CD14-positive monocyte (primary cell): ENCODE results near the gene TUBB. TPM values are rescaled to one million over a fixed set of nuclear protein-coding genes. Genes with fewer than 3 reads are reported as not detected.
A peak's percentile ranks its signal among the peaks of the same experiment; 100 is the strongest.

ENCODE experiments used
- DNase-seq, 3 donors: peaks; one replicate each; pipeline ENCODE4 v3.0.0-alpha.2; 2011 to 2022
- H2AFZ ChIP-seq: 2 replicates; pipeline ENCODE4 v1.6.0; 2012; ENCODE audit warnings: mild to moderate bottlenecking, low read depth, low read length, inconsistent platforms; ENCODE audit not compliant: insufficient read depth, poor library complexity, severe bottlenecking
- H3K27ac ChIP-seq, 2 donors: 1 replicate in 1 of 2; 2 replicates in 1 of 2; pipeline ENCODE4 v1.5.1; 2012 to 2013; ENCODE audit warnings: low read length in 2 of 2, control low read depth in 1 of 2, inconsistent platforms in 1 of 2, low read depth in 1 of 2, mild to moderate bottlenecking in 1 of 2
- H3K27me3 ChIP-seq, 2 donors: one replicate each; pipeline versions ENCODE4 v1.6.0 to v1.6.1; 2011 to 2013; ENCODE audit warnings: low read length in 2 of 2; ENCODE audit not compliant: control insufficient read depth in 2 of 2, insufficient read depth in 2 of 2
- H3K36me3 ChIP-seq, 2 donors: replicated peaks in 1 of 2; 1 replicate in 1 of 2; 2 replicates in 1 of 2; pipeline versions ENCODE4 v1.5.1 to v1.6.1; 2012 to 2013; ENCODE audit warnings: low read length in 2 of 2, control low read depth in 1 of 2, inconsistent platforms in 1 of 2, mild to moderate bottlenecking in 1 of 2; ENCODE audit not compliant: insufficient read depth in 2 of 2, control insufficient read depth in 1 of 2
- H3K4me1 ChIP-seq, 2 donors: 1 replicate in 1 of 2; 2 replicates in 1 of 2; pipeline versions ENCODE4 v1.5.1 to v1.6.1; 2012 to 2013; ENCODE audit warnings: low read length in 2 of 2, control low read depth in 1 of 2, inconsistent platforms in 1 of 2, mild to moderate bottlenecking in 1 of 2, moderate library complexity in 1 of 2; ENCODE audit not compliant: insufficient read depth in 2 of 2, control insufficient read depth in 1 of 2
- H3K4me2 ChIP-seq: replicated peaks from 2 replicates; pipeline ENCODE3; 2012; ENCODE audit warnings: low read length, moderate library complexity, mild to moderate bottlenecking; ENCODE audit not compliant: poor library complexity, severe bottlenecking; ENCODE audit errors: extremely low read depth
- H3K4me3 ChIP-seq, 3 experiments: fragments of 200-600 bp in 1 of 3; sonication (generic) in 1 of 3; replicated peaks in 1 of 3; 1 replicate in 2 of 3; 2 replicates in 1 of 3; pipeline ENCODE4 v1.5.1; 2011 to 2013; ENCODE audit warnings: low read length in 3 of 3, mild to moderate bottlenecking in 3 of 3, control low read depth in 2 of 3, low read depth in 2 of 3, inconsistent platforms in 1 of 3, moderate library complexity in 1 of 3
- H3K79me2 ChIP-seq: 2 replicates; pipeline ENCODE4 v1.6.0; 2012; ENCODE audit warnings: mild to moderate bottlenecking, control low read depth, inconsistent platforms, low read length, moderate library complexity; ENCODE audit not compliant: insufficient read depth
- H3K9ac ChIP-seq: 2 replicates; pipeline ENCODE4 v1.6.0; 2017; ENCODE audit warnings: low read length, mild to moderate bottlenecking; ENCODE audit not compliant: insufficient read depth, poor library complexity, severe bottlenecking
- H3K9me3 ChIP-seq, 2 donors: replicated peaks in 1 of 2; 1 replicate in 1 of 2; 2 replicates in 1 of 2; pipeline versions ENCODE4 v1.5.1 to v1.6.1; 2012 to 2013; ENCODE audit warnings: low read length in 2 of 2, control low read depth in 1 of 2; ENCODE audit not compliant: control insufficient read depth in 1 of 2, insufficient read depth in 1 of 2
- H4K20me1 ChIP-seq: 2 replicates; pipeline ENCODE4 v1.6.0; 2012; ENCODE audit warnings: mild to moderate bottlenecking, low read length, control low read depth, moderate library complexity; ENCODE audit not compliant: insufficient read depth
- H3K27ac Mint-ChIP-seq, 7 donors: one replicate each; pipeline ENCODE4 v1.8.0; 2020; ENCODE audit warnings: mild to moderate bottlenecking in 7 of 7, mixed read lengths in 7 of 7, moderate library complexity in 6 of 7, inconsistent platforms in 2 of 7
- H3K27me3 Mint-ChIP-seq, 3 donors: one replicate each; pipeline ENCODE4 v1.8.0; 2021 to 2022; ENCODE audit warnings: low read depth in 3 of 3, mild to moderate bottlenecking in 3 of 3, mixed read lengths in 3 of 3, moderate library complexity in 3 of 3, inconsistent platforms in 1 of 3
- H3K36me3 Mint-ChIP-seq, 2 donors: one replicate each; pipeline ENCODE4 v1.8.0; 2020; ENCODE audit warnings: mixed read lengths in 2 of 2, inconsistent platforms in 1 of 2, mild to moderate bottlenecking in 1 of 2
- H3K4me1 Mint-ChIP-seq: one replicate; pipeline ENCODE4 v1.8.0; 2020; ENCODE audit warnings: mild to moderate bottlenecking, mixed read lengths
- H3K4me3 Mint-ChIP-seq, 2 donors: one replicate each; pipeline ENCODE4 v1.8.0; 2020; ENCODE audit warnings: mild to moderate bottlenecking in 2 of 2, mixed read lengths in 2 of 2, moderate library complexity in 1 of 2
- H3K9me3 Mint-ChIP-seq, 7 donors: one replicate each; pipeline ENCODE4 v1.8.0; 2020 to 2022; ENCODE audit warnings: mixed read lengths in 7 of 7, mild to moderate bottlenecking in 6 of 7, moderate library complexity in 6 of 7, inconsistent platforms in 2 of 7
- CTCF ChIP-seq: fragments of 200-600 bp; IDR thresholded peaks from one replicate; pipeline ENCODE4 v1.8.0; 2022; ENCODE audit warnings: antibody characterized with exemption, mild to moderate bottlenecking
- WGBS: methylation state at CpG from one replicate; pipeline ENCODE4 v1.1.5; 2013; ENCODE audit warnings: missing lambda C conversion rate; ENCODE audit not compliant: insufficient coverage; 5-methylcytosine and 5-hydroxymethylcytosine counted together
- intact Hi-C, 2 donors: fragments of 100-400 bp; cut with micrococcal nuclease; formaldehyde crosslinking; loops; one replicate each; pipeline versions ENCODE4 v1.15.0 to v1.15.1; 2023
- polyA plus RNA-seq, 3 donors: library from polyadenylated mRNA; depleted of rRNA in 1 of 3; unstranded in 2 of 3; stranded (reverse) in 1 of 3; fragments of 300-500 nt in 2 of 3; fragments of >200 nt in 1 of 3; fragmentation: Illumina TruSeq in 2 of 3; gene quantifications; 1 replicate in 2 of 3; 2 replicates in 1 of 3; pipeline ENCODE4 v1.2.3, GENCODE V29; 2012 to 2021
- small RNA-seq: library from RNA; depleted of rRNA; stranded (forward); fragments of <200 nt; gene quantifications from one replicate; pipeline ENCODE3, GENCODE V24; 2012; ENCODE audit warnings: low read depth; ENCODE audit not compliant: insufficient read length

TUBB gene
- polyA plus RNA-seq, 3 donors: 48.4 to 130 (median 57.0) TPM

GRCh38 chr6:30774701-30775100 lies 54.5 kb downstream of the TUBB start:
- peaks cover 0 to 2% (median 0%) of the 10 kb centered on the region in 7 donors for H3K9me3 Mint-ChIP-seq
- Histone ChIP-seq H3K27me3 (no peaks in the 10 kb centered on the region), H3K9me3 (no peaks in the 10 kb centered on the region), H3K27ac (no peak overlapping the region), H3K36me3 (no peaks in the 10 kb centered on the region), H3K4me3 (no peak overlapping the region), H3K4me2 (no peak overlapping the region), H3K9ac (no peak overlapping the region), H3K4me1 (peaks cover 49% of the 10 kb centered on the region in 2 donors), H3K79me2 (no peaks in the 10 kb centered on the region), H4K20me1 (no peaks in the 10 kb centered on the region), H2AFZ (no peak overlapping the region)
- intact Hi-C loops: loop anchor here in 1 of 2 donors (5.0 kb wide), 1 partner anchor 32 kb away; the partner anchor contains the start of genes FLOT1 and IER3
- H3K27me3 Mint-ChIP-seq: peaks cover 0 to 6% (median 1%) of the 10 kb centered on the region in 3 donors
- no peak for DNase-seq
- whole genome bisulfite sequencing: 100% methylated on average over 2 of the region's 8 CpGs
- H3K27ac Mint-ChIP-seq: peak overlapping the region in 1 of 7 donors; percentile 48
- peaks cover 4 to 7% of the 10 kb centered on the region in 2 donors for H3K36me3 Mint-ChIP-seq
- H3K4me1 Mint-ChIP-seq: peaks cover 57% of the 10 kb centered on the region
- TF ChIP-seq CTCF: no peak
- no peak overlapping the region for H3K4me3 Mint-ChIP-seq

Small RNA genes within 50 kb of the gene (small RNA-seq; reads per million reads assigned to genes)
- gene RF00019 (not detected), gene RN7SL353P (not detected)

Other genes starting within 250 kb of the TUBB start
- 100 to 1,000 TPM; 870 to 944 (median 893) TPM for gene HLA-E, start 230.8 kb upstream of the TUBB start, polyA plus RNA-seq
- gene GNL1, start 163.9 kb upstream of the TUBB start, polyA plus RNA-seq: 10 to 100 TPM; 10.3 to 13.4 (median 12.9) TPM
- gene PRR3, start 163.1 kb upstream of the TUBB start, polyA plus RNA-seq: 1 to 10 TPM; 2.8 to 7.1 (median 3.6) TPM
- gene ABCF1, start 148.9 kb upstream of the TUBB start, polyA plus RNA-seq: 10 to 100 TPM in 2 of 3 donors, 1 to 10 TPM in 1; 7.5 to 19.8 (median 14.6) TPM
- 10 to 100 TPM in 2 of 3 donors, 1 to 10 TPM in 1; 9.5 to 18.3 (median 16.4) TPM for gene PPP1R10, start 103.1 kb upstream of the TUBB start, polyA plus RNA-seq
- 10 to 100 TPM; 18.8 to 52.4 (median 45.2) TPM for gene MRPS18B, start 102.5 kb upstream of the TUBB start, polyA plus RNA-seq
- gene ATAT1, start 93.5 kb upstream of the TUBB start, polyA plus RNA-seq: 10 to 100 TPM in 1 of 3 donors, under 1 TPM in 2; 0.51 to 10.4 (median 0.68) TPM
- gene C6orf136, start 73.2 kb upstream of the TUBB start, polyA plus RNA-seq: 10 to 100 TPM in 1 of 3 donors, 1 to 10 TPM in 2; 2.0 to 18.4 (median 2.7) TPM
- gene DHX16, start 47.3 kb upstream of the TUBB start, polyA plus RNA-seq: 10 to 100 TPM; 16.4 to 70.1 (median 19.0) TPM
- gene PPP1R18, start 33.7 kb upstream of the TUBB start, polyA plus RNA-seq: 100 to 1,000 TPM in 1 of 3 donors, 10 to 100 TPM in 2; 58.5 to 226 (median 78.9) TPM
- 10 to 100 TPM; 25.9 to 36.0 (median 35.0) TPM for gene NRM, start 29.4 kb upstream of the TUBB start, polyA plus RNA-seq
- 1 to 10 TPM in 1 of 3 donors, under 1 TPM in 2; 0.27 to 4.5 (median 0.34) TPM for gene MDC1, start 3.1 kb upstream of the TUBB start, polyA plus RNA-seq
- 100 to 1,000 TPM; 124 to 153 (median 132) TPM for gene FLOT1, start 22.3 kb downstream of the TUBB start, polyA plus RNA-seq
- 100 to 1,000 TPM in 1 of 3 donors, 10 to 100 TPM in 2; 30.6 to 188 (median 53.2) TPM for gene IER3, start 24.2 kb downstream of the TUBB start, polyA plus RNA-seq
- gene DDR1, start 164.2 kb downstream of the TUBB start, polyA plus RNA-seq: 1 to 10 TPM in 1 of 3 donors, under 1 TPM in 2; 0.39 to 1.0 (median 0.51) TPM
- gene GTF2H4, start 187.9 kb downstream of the TUBB start, polyA plus RNA-seq: 10 to 100 TPM in 1 of 3 donors, 1 to 10 TPM in 2; 3.6 to 14.5 (median 6.0) TPM
- gene VARS2, start 193.9 kb downstream of the TUBB start, polyA plus RNA-seq: 10 to 100 TPM in 1 of 3 donors, 1 to 10 TPM in 2; 7.6 to 15.5 (median 8.1) TPM
- gene SFTA2, start 211.8 kb downstream of the TUBB start, polyA plus RNA-seq: not detected
- not detected for gene MUCL3, start 220.6 kb downstream of the TUBB start, polyA plus RNA-seq